ENCODE data around the gene SLC45A3. TPM values are rescaled to one million over a fixed set of nuclear protein-coding genes. Genes with fewer than 3 reads are reported as not detected.

Gene SLC45A3
- total RNA-seq, 1 donor = 1.1 TPM

- Histone ChIP-seq H4K20me1 (ENCODE audit: insufficient read depth, low read length) (no peaks in the 10 kb centered on the region), H3K36me3 (ENCODE audit: insufficient read depth, low read length) (no peaks in the 10 kb centered on the region), H3K4me2 (ENCODE audit: insufficient read depth, low read length) (no peak overlapping the region), H3K27me3 (ENCODE audit: insufficient read depth, low read length) (no peaks in the 10 kb centered on the region), H2AFZ (ENCODE audit: low read length) (no peak overlapping the region), H3K4me3 (ENCODE audit: insufficient read depth, low read length) (no peak overlapping the region), H3K27ac (ENCODE audit: low read depth, low read length) (no peak overlapping the region), H3K4me1 (ENCODE audit: insufficient read depth, low read length) (no peaks in the 10 kb centered on the region), H3K79me2 (ENCODE audit: insufficient read depth, low read length) (no peaks in the 10 kb centered on the region), H3K9me3 (ENCODE audit: low read depth, low read length) (no peaks in the 10 kb centered on the region)
- TF ChIP-seq CTCF (IDR thresholded peaks at IDR 0.05; ENCODE audit: extremely low read depth, low read depth, low read length) = no peak
- DNase-seq (ENCODE audit: insufficient read length, low spot score, missing footprints) = no peak
Observed at GRCh38 chr1:205665201-205666045, 14.9 kb downstream of the SLC45A3 start.

- Histone ChIP-seq H3K27ac (ENCODE audit: low read depth, low read length) (no peak overlapping the region), H3K36me3 (ENCODE audit: insufficient read depth, low read length) (no peaks in the 10 kb centered on the region), H3K4me2 (ENCODE audit: insufficient read depth, low read length) (no peak overlapping the region), H2AFZ (ENCODE audit: low read length) (no peak overlapping the region), H3K4me3 (ENCODE audit: insufficient read depth, low read length) (no peak overlapping the region), H3K79me2 (ENCODE audit: insufficient read depth, low read length) (no peaks in the 10 kb centered on the region), H3K27me3 (ENCODE audit: insufficient read depth, low read length) (no peaks in the 10 kb centered on the region), H3K9me3 (ENCODE audit: low read depth, low read length) (no peaks in the 10 kb centered on the region), H3K4me1 (ENCODE audit: insufficient read depth, low read length) (no peaks in the 10 kb centered on the region), H4K20me1 (ENCODE audit: insufficient read depth, low read length) (no peaks in the 10 kb centered on the region)
- peak; percentile 75 for DNase-seq (ENCODE audit: insufficient read length, low spot score, missing footprints)
- TF ChIP-seq CTCF (IDR thresholded peaks at IDR 0.05; ENCODE audit: extremely low read depth, low read depth, low read length) = no peak
Observed at GRCh38 chr1:205664399-205665017, 15.8 kb downstream of the SLC45A3 start.

- no peak overlapping the region for H3K4me2 ChIP-seq (ENCODE audit: insufficient read depth, low read length)
- H3K27me3 ChIP-seq (ENCODE audit: insufficient read depth, low read length) = no peaks in the 10 kb centered on the region
- H3K36me3 ChIP-seq (ENCODE audit: insufficient read depth, low read length) = no peaks in the 10 kb centered on the region
- H3K79me2 ChIP-seq (ENCODE audit: insufficient read depth, low read length) = no peaks in the 10 kb centered on the region
- H4K20me1 ChIP-seq (ENCODE audit: insufficient read depth, low read length) = no peaks in the 10 kb centered on the region
- no peaks in the 10 kb centered on the region for H3K9me3 ChIP-seq (ENCODE audit: low read depth, low read length)
- no peak overlapping the region for H3K4me3 ChIP-seq (ENCODE audit: insufficient read depth, low read length)
- no peaks in the 10 kb centered on the region for H3K4me1 ChIP-seq (ENCODE audit: insufficient read depth, low read length)
- H3K27ac ChIP-seq (ENCODE audit: low read depth, low read length) = no peak overlapping the region
- TF ChIP-seq CTCF (IDR thresholded peaks at IDR 0.05; ENCODE audit: extremely low read depth, low read depth, low read length) = no peak
- no peak overlapping the region for H2AFZ ChIP-seq (ENCODE audit: low read length)
- no peak for DNase-seq (ENCODE audit: insufficient read length, low spot score, missing footprints)
Observed at GRCh38 chr1:205663286-205663936, 16.9 kb downstream of the SLC45A3 start.

- Histone ChIP-seq H3K36me3 (ENCODE audit: insufficient read depth, low read length) (no peaks in the 10 kb centered on the region), H3K4me1 (ENCODE audit: insufficient read depth, low read length) (no peaks in the 10 kb centered on the region), H3K9me3 (ENCODE audit: low read depth, low read length) (no peaks in the 10 kb centered on the region), H3K27ac (ENCODE audit: low read depth, low read length) (no peak overlapping the region), H4K20me1 (ENCODE audit: insufficient read depth, low read length) (no peaks in the 10 kb centered on the region), H2AFZ (ENCODE audit: low read length) (no peak overlapping the region), H3K27me3 (ENCODE audit: insufficient read depth, low read length) (no peaks in the 10 kb centered on the region), H3K79me2 (ENCODE audit: insufficient read depth, low read length) (no peaks in the 10 kb centered on the region), H3K4me2 (ENCODE audit: insufficient read depth, low read length) (no peak overlapping the region), H3K4me3 (ENCODE audit: insufficient read depth, low read length) (no peak overlapping the region)
- no peak for DNase-seq (ENCODE audit: insufficient read length, low spot score, missing footprints)
- no peak for TF ChIP-seq CTCF (IDR thresholded peaks at IDR 0.05; ENCODE audit: extremely low read depth, low read depth, low read length)
Observed at GRCh38 chr1:205662791-205663190, 17.5 kb downstream of the SLC45A3 start.

All from osteoblast (primary cell).